ENCODE measurements around the gene KCNH2. TPM values are rescaled to one million over a fixed set of nuclear protein-coding genes. Genes with fewer than 3 reads are reported as not detected.

KCNH2 gene
- total RNA-seq, 2 experiments from 2014 or later: 0.34 to 0.45 TPM

DNA sequence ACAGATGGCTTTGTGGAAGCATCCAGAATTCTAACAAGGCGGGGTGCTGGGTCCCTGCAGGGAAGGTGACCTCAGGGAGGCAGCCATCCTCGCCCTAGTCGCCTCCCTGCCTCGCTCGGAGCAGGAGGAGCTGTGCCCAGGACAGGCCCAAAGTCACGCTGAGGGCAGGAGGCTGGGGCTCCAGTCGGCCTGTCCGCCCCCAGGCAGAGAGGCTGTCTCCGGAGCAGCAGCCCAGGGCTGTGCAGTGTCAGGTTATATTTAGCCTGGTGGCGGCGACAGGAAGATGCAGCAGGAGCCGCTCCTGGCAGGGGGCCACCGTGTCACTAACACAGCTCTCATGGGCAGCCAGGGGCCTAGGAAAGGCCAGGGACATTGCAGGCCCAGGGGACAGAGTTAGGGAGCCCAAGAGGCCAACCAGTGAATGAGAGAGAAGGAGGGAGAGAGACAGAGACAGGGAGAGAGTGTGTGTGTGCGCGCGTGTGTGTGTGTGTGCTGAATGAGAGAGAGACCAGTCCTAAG, 13.5 kb downstream of the KCNH2 start:
- Mint-ChIP-seq H3K9me3 (no peaks in the 10 kb centered on the region), H3K27me3 (peaks cover 9% of the 10 kb centered on the region), H3K27ac (no peak overlapping the region), H3K36me3 (no peaks in the 10 kb centered on the region), H3K4me1 (ENCODE audit: low read depth) (peaks cover 5% of the 10 kb centered on the region), H3K4me3 (no peak overlapping the region)
- POLR2A ChIA-PET: no interaction called here
- CTCF ChIA-PET: interaction anchor here (1.2 to 10.7 kb wide), 3 partner anchors 20 to 46 kb away, joined by 3 to 108 read pairs (median 4); no protein-coding TSS in a partner anchor
- no peak for DNase-seq
- intact Hi-C loops (cut with micrococcal nuclease): loop anchor here (5.0 kb wide), 1 partner anchor 148 kb away; no protein-coding TSS in a partner anchor

DNA sequence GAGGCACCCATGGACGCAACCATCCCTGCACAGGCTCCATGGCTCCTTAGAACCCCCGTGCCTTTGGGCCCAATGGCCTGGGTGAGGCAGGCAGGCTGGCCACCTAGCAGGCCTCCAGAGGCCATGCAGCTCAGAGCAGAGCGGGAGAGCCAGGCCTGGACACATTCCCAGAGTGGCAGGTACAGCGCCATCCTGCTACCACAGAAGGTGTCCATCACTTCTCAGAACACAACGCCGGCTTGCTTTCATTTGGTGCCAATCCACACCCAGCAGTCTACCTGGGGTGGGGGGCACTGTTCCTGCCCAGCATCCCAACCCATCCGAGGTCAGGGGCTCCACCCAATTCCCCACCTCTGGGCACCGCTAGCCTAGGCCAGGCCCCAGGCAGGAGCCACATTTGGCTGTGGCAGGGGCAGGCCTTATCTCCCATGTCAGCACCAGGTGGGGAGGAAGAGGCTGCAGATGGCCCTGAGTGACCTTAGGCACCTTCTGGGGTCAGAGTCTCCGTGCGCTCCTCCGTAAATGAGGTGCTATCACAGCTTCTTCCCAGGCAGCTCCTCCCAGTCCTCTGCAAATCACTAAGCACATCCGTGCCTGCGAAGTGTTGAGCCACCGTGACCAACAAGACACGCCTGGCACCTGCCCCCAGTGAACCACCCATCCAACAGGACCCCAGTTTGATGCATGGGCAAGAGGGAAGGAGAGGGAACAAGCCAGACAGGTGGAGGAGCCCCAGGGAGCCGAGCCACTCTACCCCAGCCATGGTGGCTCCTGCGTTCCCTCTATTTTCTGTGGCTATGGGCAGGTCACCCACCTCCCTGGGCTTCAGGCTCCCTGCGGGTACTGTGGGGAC, 14.2 kb downstream of the KCNH2 start:
- DNase-seq: no peak
- H3K27ac Mint-ChIP-seq: no peak overlapping the region
- no peaks in the 10 kb centered on the region for H3K9me3 Mint-ChIP-seq
- H3K27me3 Mint-ChIP-seq: peaks cover 14% of the 10 kb centered on the region
- H3K4me3 Mint-ChIP-seq: no peak overlapping the region
- intact Hi-C loops (cut with micrococcal nuclease): loop anchor here (1.0 to 5.0 kb wide), 3 partner anchors 22 to 148 kb away; no protein-coding TSS in a partner anchor
- POLR2A ChIA-PET: no interaction called here
- peaks cover 5% of the 10 kb centered on the region for H3K4me1 Mint-ChIP-seq (ENCODE audit: low read depth)
- no peaks in the 10 kb centered on the region for H3K36me3 Mint-ChIP-seq
- CTCF ChIA-PET: interaction anchor here (0.7 to 10.7 kb wide), 12 partner anchors 10 to 147 kb away, joined by 3 to 108 read pairs (median 12); partner anchors contain the start of gene NOS3

DNA sequence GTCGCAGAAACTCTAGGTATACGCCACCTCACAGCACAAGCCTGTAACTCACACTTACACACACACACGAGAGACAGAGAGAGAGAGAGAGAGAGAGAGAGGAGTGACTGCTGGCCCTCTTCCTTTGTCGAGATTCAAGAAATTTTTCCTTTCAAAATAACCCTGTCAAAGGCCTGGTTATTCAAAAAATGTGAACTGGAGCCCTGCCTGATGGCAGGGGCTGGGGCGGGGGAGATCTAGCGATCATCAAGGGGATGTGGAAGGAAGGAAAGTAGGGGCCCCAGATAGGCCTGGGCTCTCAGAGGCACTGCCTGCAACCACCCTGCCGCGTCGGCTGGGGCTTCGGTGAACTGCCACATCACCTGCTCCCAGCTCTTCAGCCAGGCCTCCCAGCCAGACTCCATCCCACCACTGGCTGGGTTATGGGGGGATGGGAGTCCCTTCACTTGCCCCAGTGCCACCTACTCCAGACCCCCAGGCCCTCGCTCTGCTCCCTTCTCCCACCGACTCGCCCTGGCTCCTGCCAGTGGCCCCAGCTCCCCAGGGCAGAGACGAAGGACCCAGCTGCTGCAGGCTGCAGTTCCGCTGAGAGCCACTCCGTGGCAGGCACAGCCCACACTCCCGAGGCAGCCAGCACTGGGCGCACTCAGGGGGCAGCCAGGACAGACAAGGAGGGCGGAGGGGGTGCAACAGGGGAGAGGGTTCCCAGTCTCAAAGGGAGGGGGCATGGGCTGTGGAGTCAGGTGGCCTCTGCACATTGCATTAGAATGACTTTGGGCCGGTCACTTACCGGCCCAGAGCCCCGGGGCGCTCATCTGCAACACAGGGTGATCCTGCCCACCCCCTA, 15.3 kb downstream of the KCNH2 start:
- no peak overlapping the region for H3K27ac Mint-ChIP-seq
- no peak overlapping the region for H3K4me3 Mint-ChIP-seq
- DNase-seq: peak; percentile 66
- H3K36me3 Mint-ChIP-seq: no peaks in the 10 kb centered on the region
- intact Hi-C loops (cut with micrococcal nuclease): loop anchor here (1.0 to 5.0 kb wide), 3 partner anchors 24 to 150 kb away; no protein-coding TSS in a partner anchor
- H3K27me3 Mint-ChIP-seq: peaks cover 20% of the 10 kb centered on the region
- H3K9me3 Mint-ChIP-seq: no peaks in the 10 kb centered on the region
- ChIA-PET POLR2A (interaction anchor here (0.6 kb wide), 1 partner anchor 16 kb away, joined by 3 read pairs; no protein-coding TSS in a partner anchor), CTCF (interaction anchor here (0.6 to 10.7 kb wide), 35 partner anchors 10 to 214 kb away, joined by 3 to 108 read pairs (median 4); partner anchors contain the start of gene NOS3)
- H3K4me1 Mint-ChIP-seq (ENCODE audit: low read depth): peaks cover 6% of the 10 kb centered on the region

DNA sequence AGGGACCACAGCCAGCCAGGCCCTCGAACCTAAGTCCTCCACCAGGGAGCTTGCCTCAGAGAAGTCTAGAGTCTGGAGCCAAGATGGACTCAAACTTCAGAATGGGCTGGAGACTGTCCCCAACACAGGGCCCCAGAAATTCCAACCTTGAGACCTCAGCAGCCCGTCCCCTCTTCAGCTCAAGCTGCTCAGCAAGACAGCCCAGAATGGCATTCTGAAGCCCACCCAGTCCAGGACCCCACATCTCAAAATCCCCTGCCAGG, 15.9 kb downstream of the KCNH2 start:
- Mint-ChIP-seq H3K27me3 (peaks cover 23% of the 10 kb centered on the region), H3K36me3 (no peaks in the 10 kb centered on the region), H3K27ac (no peak overlapping the region), H3K4me1 (ENCODE audit: low read depth) (peaks cover 6% of the 10 kb centered on the region), H3K9me3 (no peaks in the 10 kb centered on the region), H3K4me3 (no peak overlapping the region)
- POLR2A ChIA-PET: interaction anchor here (0.6 to 0.9 kb wide), 2 partner anchors 17 to 49 kb away, joined by 3 read pairs; no protein-coding TSS in a partner anchor
- intact Hi-C loops (cut with micrococcal nuclease): loop anchor here (2.0 to 5.0 kb wide), 2 partner anchors 57 to 150 kb away; no protein-coding TSS in a partner anchor
- no peak for DNase-seq
- CTCF ChIA-PET: interaction anchor here (0.6 to 10.7 kb wide), 22 partner anchors 15 to 173 kb away, joined by 3 to 108 read pairs (median 5); partner anchors contain the start of gene NOS3

DNA sequence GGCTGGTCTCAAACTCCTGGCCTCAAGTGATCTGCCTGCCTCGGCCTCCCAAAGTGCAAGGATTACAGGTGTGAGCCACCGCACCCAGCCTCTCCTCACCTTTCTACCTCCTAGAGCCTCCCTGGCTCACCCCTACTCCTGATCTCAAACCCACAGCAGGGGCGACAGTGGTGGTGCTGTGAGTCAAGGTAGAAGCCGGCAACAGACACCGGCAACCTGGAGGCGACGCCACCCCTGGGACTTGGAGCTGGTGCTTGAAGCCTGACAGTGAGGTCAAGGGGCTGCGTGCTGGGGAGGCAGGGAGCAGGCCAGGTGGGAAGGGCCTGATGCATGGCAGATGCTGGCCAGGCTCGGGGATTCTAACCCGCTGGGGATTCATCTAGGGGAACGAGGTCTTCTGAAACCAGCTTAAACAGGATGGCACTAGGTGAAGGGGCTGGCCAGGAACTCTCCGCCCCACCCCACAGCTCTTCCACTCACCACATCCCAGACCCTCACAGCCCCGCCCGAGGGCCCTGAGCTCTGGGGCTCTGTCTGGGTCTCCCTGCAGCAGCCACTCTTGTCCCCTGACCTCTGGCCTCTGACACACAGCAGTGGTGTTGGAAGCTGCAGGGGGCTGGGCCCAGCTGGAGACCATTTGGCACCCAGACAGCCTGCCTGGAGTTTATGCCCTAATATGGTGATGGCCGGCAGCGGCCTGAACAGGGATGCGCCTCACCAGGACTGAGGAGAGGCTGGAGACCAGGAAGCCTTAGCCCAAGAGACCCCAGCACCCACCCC, 16.4 kb downstream of the KCNH2 start:
- no peaks in the 10 kb centered on the region for H3K9me3 Mint-ChIP-seq
- DNase-seq: no peak
- intact Hi-C loops (cut with micrococcal nuclease): loop anchor here (2.0 to 5.0 kb wide), 2 partner anchors 57 to 151 kb away; no protein-coding TSS in a partner anchor
- no peak overlapping the region for H3K4me3 Mint-ChIP-seq
- peaks cover 27% of the 10 kb centered on the region for H3K27me3 Mint-ChIP-seq
- CTCF ChIA-PET: interaction anchor here (0.6 to 10.7 kb wide), 13 partner anchors 18 to 172 kb away, joined by 3 to 108 read pairs (median 15); partner anchors contain the start of gene NOS3
- H3K27ac Mint-ChIP-seq: no peak overlapping the region
- POLR2A ChIA-PET: interaction anchor here (0.6 to 0.9 kb wide), 3 partner anchors 17 to 619 kb away, joined by 3 read pairs; no protein-coding TSS in a partner anchor
- peaks cover 6% of the 10 kb centered on the region for H3K4me1 Mint-ChIP-seq (ENCODE audit: low read depth)
- H3K36me3 Mint-ChIP-seq: no peaks in the 10 kb centered on the region

DNA sequence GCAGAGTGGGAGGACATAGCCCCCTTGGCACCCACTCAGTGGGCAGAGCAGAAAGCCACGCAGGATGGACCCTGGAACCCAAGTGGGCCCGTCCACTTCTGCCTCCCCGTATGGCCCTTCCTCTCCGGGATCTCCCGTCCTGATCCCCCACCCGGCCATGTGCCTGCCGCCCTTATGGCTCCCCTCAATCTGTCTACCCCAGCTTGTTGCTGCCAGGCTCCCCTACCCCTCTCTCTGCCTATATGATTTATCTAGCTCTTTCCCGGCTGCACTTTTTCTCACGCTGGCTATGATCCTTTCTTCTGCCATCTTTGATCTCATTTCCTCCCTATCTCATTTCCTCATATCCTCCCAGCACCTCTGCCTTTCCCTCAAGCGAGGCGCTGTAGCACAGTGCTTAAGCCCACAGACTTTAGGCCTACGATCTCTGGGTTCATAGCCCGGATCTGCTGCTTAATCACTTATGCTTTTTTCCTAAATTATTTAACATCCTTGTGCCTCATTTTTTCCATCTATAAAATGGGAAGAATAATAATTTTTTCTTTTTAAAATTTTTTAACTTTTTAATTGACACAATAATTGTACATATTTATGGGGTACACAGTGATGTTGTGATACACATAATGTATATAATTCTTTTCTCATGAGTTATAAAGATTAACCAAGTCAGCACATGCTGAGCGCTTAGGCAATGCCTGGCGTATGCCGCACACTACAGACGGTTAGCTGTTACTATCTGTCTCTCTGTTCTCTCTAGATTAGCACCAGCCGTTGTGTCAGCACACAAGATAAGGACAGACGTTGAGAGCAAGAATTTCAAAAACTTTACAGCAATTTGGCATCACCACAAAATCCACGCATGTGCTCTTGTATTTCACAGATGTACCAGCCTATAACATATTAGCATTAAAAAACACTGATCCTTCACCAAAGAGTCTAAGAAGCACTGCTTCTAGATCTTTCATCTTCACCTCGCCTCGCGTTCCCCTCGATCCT, 18.1 kb downstream of the KCNH2 start:
- no peaks in the 10 kb centered on the region for H3K9me3 Mint-ChIP-seq
- H3K27me3 Mint-ChIP-seq: peaks cover 31% of the 10 kb centered on the region
- DNase-seq: peak; percentile 54
- intact Hi-C loops (cut with micrococcal nuclease): loop anchor here (5.0 kb wide), 1 partner anchor 152 kb away; no protein-coding TSS in a partner anchor
- CTCF ChIA-PET: interaction anchor here (0.7 to 10.7 kb wide), 7 partner anchors 25 to 83 kb away, joined by 3 to 108 read pairs (median 5); partner anchors contain the start of gene NOS3
- POLR2A ChIA-PET: interaction anchor here (0.8 kb wide), 1 partner anchor 40 kb away, joined by 3 read pairs; no protein-coding TSS in a partner anchor
- peaks cover 8% of the 10 kb centered on the region for H3K4me1 Mint-ChIP-seq (ENCODE audit: low read depth)
- no peak overlapping the region for H3K4me3 Mint-ChIP-seq
- no peaks in the 10 kb centered on the region for H3K36me3 Mint-ChIP-seq
- no peak overlapping the region for H3K27ac Mint-ChIP-seq

DNA sequence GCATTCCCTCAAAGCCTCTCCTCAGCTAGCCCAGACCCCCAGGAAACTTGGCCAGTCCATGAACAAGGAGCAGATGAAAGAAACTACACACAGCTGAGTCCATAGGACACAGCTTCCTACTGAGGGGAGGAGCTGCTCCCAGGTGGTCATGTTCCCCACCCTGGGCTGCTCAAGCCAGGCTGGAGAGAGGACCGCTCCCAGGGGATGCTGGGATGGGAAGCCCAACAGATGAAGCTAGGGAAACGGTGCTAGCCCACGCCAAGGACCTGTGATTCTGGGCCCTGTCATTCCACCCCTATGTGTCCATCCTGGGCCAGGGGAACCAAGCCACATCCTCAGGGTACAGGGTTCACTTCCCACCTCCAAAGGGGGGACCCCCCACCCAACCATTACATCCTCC, 19.0 kb downstream of the KCNH2 start:
- Mint-ChIP-seq H3K36me3 (no peaks in the 10 kb centered on the region), H3K4me3 (no peak overlapping the region), H3K27ac (no peak overlapping the region), H3K4me1 (ENCODE audit: low read depth) (peaks cover 8% of the 10 kb centered on the region), H3K9me3 (no peaks in the 10 kb centered on the region), H3K27me3 (peaks cover 31% of the 10 kb centered on the region)
- ChIA-PET POLR2A (no interaction called here), CTCF (interaction anchor here (0.8 to 1.8 kb wide), 4 partner anchors 27 to 82 kb away, joined by 3 to 5 read pairs (median 4); no protein-coding TSS in a partner anchor)
- intact Hi-C loops (cut with micrococcal nuclease): no loop called here
- no peak for DNase-seq

DNA sequence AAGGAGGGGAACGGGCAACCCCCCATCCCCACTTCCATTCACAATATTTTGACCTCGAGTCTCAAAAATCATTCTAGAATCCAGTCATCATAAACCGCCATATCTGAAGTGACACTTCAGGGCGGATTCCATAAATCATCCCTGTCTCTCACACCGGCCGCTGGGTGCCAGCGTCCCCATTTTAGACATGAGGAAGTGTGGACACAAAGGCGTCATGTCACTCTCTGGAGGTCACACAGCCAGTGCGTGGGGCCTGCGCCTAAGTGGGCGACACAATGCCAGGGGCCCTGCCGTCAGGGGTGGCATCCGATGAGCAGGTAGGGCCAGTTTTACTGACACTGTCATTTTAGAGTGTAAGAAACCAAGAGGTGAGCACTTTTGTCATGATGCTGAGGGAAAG, 19.5 kb downstream of the KCNH2 start:
- ChIA-PET POLR2A (no interaction called here), CTCF (interaction anchor here (1.0 to 1.8 kb wide), 3 partner anchors 39 to 61 kb away, joined by 3 to 4 read pairs (median 3); no protein-coding TSS in a partner anchor)
- peaks cover 31% of the 10 kb centered on the region for H3K27me3 Mint-ChIP-seq
- no peak overlapping the region for H3K27ac Mint-ChIP-seq
- H3K4me3 Mint-ChIP-seq: no peak overlapping the region
- intact Hi-C loops (cut with micrococcal nuclease): no loop called here
- no peaks in the 10 kb centered on the region for H3K36me3 Mint-ChIP-seq
- H3K4me1 Mint-ChIP-seq (ENCODE audit: low read depth): peaks cover 8% of the 10 kb centered on the region
- DNase-seq: no peak
- H3K9me3 Mint-ChIP-seq: no peaks in the 10 kb centered on the region

DNA sequence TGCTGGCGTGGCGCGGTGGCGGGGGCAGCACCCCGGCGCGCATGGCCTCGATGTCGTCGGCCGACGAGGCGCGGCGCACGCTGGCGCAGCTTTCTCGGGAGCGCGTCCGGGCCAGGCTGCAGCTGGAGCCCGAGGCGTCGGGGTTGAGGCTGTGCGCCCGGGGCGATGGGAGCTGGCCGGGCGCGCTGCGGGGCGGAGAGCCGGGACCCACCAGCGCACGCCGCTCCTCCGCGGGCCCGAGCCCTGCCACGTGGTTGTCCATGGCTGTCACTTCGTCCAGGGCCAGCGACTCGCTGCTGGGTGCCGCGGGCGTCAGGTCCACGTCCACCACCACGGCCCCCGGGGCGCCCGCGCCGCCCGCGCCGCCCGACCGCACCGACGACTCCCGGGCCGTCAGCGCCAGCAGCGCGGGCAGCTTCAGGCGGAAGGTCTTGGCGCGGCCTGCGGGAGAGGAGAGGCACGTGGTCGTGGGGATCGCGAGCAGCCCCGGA, 20.0 kb downstream of the KCNH2 start:
- peaks cover 31% of the 10 kb centered on the region for H3K27me3 Mint-ChIP-seq
- no peaks in the 10 kb centered on the region for H3K36me3 Mint-ChIP-seq
- intact Hi-C loops (cut with micrococcal nuclease): no loop called here
- H3K4me3 Mint-ChIP-seq: no peak overlapping the region
- H3K27ac Mint-ChIP-seq: no peak overlapping the region
- ChIA-PET POLR2A (no interaction called here), CTCF (interaction anchor here (1.0 to 1.6 kb wide), 2 partner anchors 60 kb away, joined by 3 read pairs; no protein-coding TSS in a partner anchor)
- no peaks in the 10 kb centered on the region for H3K9me3 Mint-ChIP-seq
- peaks cover 8% of the 10 kb centered on the region for H3K4me1 Mint-ChIP-seq (ENCODE audit: low read depth)
- DNase-seq: no peak

Data from activated CD4-positive, alpha-beta memory T cell treated with anti-CD3 and anti-CD28 coated beads for 36 hours (primary cell).